ENCODE results near the gene SCN1A.

- TF ChIP-seq POLR2A (IDR thresholded peaks at IDR 0.05; ENCODE audit: low read depth, low read length) = no peak
- TF ChIP-seq TAF1 (IDR thresholded peaks at IDR 0.05; ENCODE audit: low read depth, low read length) = no peak
Observed at GRCh38 chr2:166147883-166148282, 20.1 kb upstream of the SCN1A start.
